GM21381 (cell line): ENCODE data around the gene CCDC7.
"Not testable (repeated sequence)": the region's sequence is repeated elsewhere in the genome, so short reads cannot be mapped to it uniquely, and the experiment has no call there.

Source experiments
- ATAC-seq: cut with Tn5 transposase; IDR thresholded peaks from one replicate; pipeline ENCODE4 v1.9.1; 2021; ENCODE audit warnings: mild to moderate bottlenecking, moderate library complexity; ENCODE audit not compliant: unreplicated experiment

CCDC7 gene

DNA sequence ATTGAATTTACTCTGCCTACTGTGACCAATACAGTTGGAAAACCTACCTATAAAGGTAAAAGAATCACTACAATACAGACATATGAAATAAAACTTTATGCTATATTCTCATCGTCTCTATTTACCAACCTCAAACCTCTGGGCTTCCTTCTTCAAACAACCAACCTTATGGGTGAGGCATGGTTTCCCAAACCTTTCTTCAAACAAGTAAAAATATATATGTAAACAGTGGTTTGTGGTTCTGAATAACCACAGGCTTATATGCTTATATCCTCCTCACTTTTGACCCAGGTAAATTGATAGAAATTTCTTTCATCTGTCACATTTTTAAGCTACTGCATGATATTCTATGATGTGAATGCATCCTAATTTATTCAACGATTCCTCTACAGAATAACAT lies 408.5 kb downstream of the CCDC7 start:
- ATAC-seq = no peak

DNA sequence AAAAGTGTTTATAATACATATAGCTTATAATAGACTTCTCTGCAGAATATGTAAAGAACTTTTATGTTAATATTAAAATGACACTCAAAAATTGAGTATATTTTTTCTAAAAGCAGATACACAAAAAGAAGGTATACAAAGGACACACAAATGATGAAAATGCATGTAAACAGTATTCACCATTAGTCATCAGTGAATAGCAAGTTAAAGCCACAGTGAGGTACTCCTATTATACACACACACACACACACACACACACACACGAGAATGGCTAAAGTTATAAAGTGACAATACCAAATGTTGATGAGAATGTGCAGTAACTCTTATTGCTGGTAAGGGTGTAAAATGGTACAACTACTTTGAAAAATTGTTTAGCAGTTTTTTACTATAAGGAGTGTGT lies 419.2 kb downstream of the CCDC7 start:
- ATAC-seq = no peak

- no peak for ATAC-seq
Observed at GRCh38 chr10:32877915-32878314, 432.0 kb downstream of the CCDC7 start.

- no peak for ATAC-seq
Observed at GRCh38 chr10:32878646-32879045, 432.7 kb downstream of the CCDC7 start.

GRCh38 chr10:32882076-32882475 lies 436.1 kb downstream of the CCDC7 start:
- no peak for ATAC-seq

- no peak for ATAC-seq
Observed at GRCh38 chr10:32887481-32887880, 441.5 kb downstream of the CCDC7 start.

- no peak for ATAC-seq
Observed at GRCh38 chr10:32888161-32888927, 442.4 kb downstream of the CCDC7 start.

GRCh38 chr10:32889631-32890212 lies 443.8 kb downstream of the CCDC7 start:
- ATAC-seq = no peak

- no peak for ATAC-seq
Observed at GRCh38 chr10:32890444-32890843, 444.5 kb downstream of the CCDC7 start.

DNA sequence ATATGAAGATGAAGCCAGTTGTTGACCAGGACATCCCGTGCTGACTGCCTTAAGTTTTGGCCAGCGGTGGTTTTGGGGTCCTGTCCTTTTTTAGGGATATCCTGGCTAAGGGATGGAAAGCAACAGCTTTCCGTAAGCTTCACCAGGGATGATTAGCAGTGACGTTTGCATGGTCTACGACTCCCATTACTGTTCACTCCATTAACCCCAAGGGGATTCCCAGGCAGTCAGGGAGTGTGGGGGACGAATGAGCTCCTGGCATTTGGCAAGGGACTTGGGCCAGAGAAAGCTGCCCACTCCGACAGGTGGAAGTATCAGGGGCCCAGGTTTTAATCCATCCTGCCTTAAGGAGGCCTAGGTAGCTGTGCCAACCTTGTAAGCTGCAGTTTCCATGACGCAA lies 445.3 kb downstream of the CCDC7 start:
- no peak for ATAC-seq

DNA sequence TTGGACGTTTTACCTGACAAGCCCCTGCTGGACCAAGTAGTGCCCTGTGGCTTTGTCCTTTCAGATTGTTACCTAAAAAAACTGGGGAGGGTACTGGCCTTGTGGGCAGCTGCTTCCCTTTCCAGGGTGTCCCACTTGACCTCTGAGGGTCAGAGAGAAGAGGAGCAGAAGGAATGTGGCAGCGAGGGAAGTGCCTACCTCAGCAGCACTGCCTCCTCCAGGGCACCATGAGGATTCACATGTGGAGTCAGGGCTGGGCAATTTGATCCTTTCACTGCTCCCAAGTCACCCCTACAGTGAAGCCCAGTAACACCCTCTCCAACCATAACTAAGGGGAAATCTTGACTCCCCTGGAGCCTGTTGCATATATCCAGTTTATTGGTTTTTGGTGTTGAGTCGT lies 447.5 kb downstream of the CCDC7 start:
- no peak for ATAC-seq

DNA sequence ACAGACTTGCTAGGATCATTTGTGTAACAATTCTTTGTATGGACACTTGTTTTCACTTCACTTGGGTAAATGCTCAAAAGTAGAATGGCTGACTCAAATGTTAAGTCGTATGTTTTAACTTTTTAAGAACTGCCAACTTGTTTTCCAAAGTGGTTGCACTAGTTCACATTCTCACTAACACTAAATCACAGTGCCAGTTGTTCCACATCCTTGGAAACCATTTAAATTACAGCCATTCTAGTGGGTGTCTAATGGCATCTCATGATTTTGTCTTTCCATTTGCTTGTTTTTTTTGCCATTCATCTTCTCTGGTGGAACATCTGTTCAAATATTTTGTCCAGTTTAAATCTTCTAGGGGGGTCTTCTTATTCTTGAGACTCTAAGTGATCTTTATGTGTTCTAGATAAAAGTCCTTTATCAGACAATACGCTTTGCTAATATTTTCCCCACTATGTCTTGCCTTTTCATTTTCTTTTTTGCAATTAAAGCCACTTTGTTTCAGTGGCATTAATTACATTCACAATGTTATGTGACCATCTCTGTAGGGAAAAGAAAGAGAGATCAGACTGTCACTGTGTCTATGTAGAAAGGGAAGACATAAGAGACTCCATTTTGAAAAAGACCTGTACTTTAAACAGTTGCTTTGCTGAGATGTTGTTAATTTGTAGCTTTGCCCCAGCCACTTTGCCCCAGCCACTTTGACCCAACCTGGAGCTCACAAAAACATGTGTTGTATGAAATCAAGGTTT lies 448.1 kb downstream of the CCDC7 start:
- no peak for ATAC-seq

GRCh38 chr10:32895200-32895968 lies 449.4 kb downstream of the CCDC7 start:
- ATAC-seq = not testable (repeated sequence)

GRCh38 chr10:32901815-32902214 lies 455.9 kb downstream of the CCDC7 start:
- ATAC-seq = no peak

DNA sequence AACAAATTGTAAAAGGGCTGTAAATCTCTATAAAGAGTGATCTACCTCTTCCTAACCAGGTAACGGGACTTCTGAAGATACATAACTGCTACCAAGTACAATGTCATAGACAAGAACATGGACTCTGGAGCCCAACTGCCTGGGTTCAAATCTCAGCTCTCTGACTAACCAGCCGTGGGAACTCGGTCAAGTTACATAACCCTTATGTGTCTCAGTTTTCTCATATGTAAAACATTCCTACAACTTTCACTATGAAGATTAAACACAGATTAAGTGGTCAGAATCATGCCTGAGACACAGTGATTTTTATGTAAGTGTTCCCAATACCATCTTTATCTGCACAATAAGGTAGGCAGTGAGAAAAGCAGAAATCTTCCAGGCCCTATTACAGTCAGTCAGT lies 459.5 kb downstream of the CCDC7 start:
- no peak for ATAC-seq

DNA sequence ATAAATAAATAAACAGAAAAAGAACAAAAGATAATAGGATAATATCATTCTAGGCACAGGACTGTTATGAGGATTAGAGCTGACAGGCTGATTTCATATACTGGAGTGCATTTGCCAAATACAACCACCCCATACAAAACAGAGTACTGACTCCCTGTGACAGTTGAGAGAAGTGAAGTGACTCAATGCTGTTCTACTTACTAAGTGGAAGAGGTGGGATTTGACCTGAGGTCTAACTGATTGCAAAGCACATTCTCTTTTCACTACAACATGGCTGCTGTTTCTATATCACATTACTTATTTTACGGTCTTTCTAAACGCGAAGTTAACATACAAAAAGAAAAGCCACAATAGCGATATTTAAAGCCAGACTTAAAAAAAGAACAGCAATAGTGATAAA lies 460.7 kb downstream of the CCDC7 start:
- no peak for ATAC-seq

- ATAC-seq = no peak
Observed at GRCh38 chr10:32909456-32909855, 463.5 kb downstream of the CCDC7 start.

- not testable (repeated sequence) for ATAC-seq
Observed at GRCh38 chr10:32909970-32910369, 464.0 kb downstream of the CCDC7 start.

GRCh38 chr10:32911285-32912016 lies 465.5 kb downstream of the CCDC7 start:
- ATAC-seq = no peak

- not testable (repeated sequence) for ATAC-seq
Observed at GRCh38 chr10:32917817-32918216, 471.9 kb downstream of the CCDC7 start.

- no peak for ATAC-seq
Observed at GRCh38 chr10:32922170-32922569, 476.2 kb downstream of the CCDC7 start.
